Left lung (tissue), 10 donors: Measurements from ENCODE around the gene KRR1. TPM values are rescaled to one million over a fixed set of nuclear protein-coding genes. Genes with fewer than 3 reads are reported as not detected.
A peak's percentile ranks its signal among the peaks of the same experiment; 100 is the strongest.
"Not testable (repeated sequence)": the region's sequence is repeated elsewhere in the genome, so short reads cannot be mapped to it uniquely, and the experiment has no call there.

ENCODE experiments used
- ATAC-seq: fragments of 200-7000 bp; cut with Tn5 transposase; one replicate; pipeline ENCODE4 v1.9.1; 2020; ENCODE audit warnings: moderate library complexity
- DNase-seq, 4 donors: peaks; one replicate each; pipeline ENCODE4 v3.0.0-alpha.2; 2013 to 2020
- H3K27ac ChIP-seq, 2 donors: fragments of 200-600 bp; sonication (generic) in 1 of 2; one replicate each; pipeline versions ENCODE4 v1.5.0 to v1.8.0; 2020 to 2021
- H3K27me3 ChIP-seq, 2 donors: fragments of 200-600 bp; sonication (generic) in 1 of 2; one replicate each; pipeline versions ENCODE4 v1.5.0 to v1.8.0; 2020 to 2021
- H3K36me3 ChIP-seq, 2 donors: fragments of 200-600 bp; sonication (generic) in 1 of 2; one replicate each; pipeline versions ENCODE4 v1.5.0 to v1.8.0; 2020 to 2021
- H3K4me1 ChIP-seq, 2 donors: fragments of 200-600 bp; one replicate each; pipeline ENCODE4 v1.8.0; 2021
- H3K4me3 ChIP-seq, 2 donors: fragments of 200-600 bp; sonication (generic) in 1 of 2; one replicate each; pipeline versions ENCODE4 v1.5.0 to v1.8.0; 2020 to 2021; ENCODE audit warnings: mild to moderate bottlenecking in 1 of 2
- H3K9me3 ChIP-seq, 2 donors: fragments of 200-600 bp; sonication (generic) in 1 of 2; one replicate each; pipeline versions ENCODE4 v1.5.0 to v1.8.0; 2020 to 2021
- intact Hi-C, 2 donors: fragments of 100-400 bp; cut with DNase I; formaldehyde crosslinking; loops; one replicate each; pipeline versions ENCODE4 v1.11.2 to v1.14.2; 2022
- polyA plus RNA-seq, 6 donors: library from polyadenylated mRNA; unstranded; fragments of 120-200 nt; gene quantifications; one replicate each; pipeline ENCODE4 v1.2.1, GENCODE V29; 2013; ENCODE audit not compliant: insufficient read length in 6 of 6
- total RNA-seq, 2 donors: library from RNA; stranded (reverse); fragmentation: NEBNext Ultra II Directional; extraction: Animal tissue kit (Norgen Biotek cat#: 25700); gene quantifications; one replicate each; pipeline ENCODE4 v1.2.1, GENCODE V29; 2021
- TF ChIP-seq, protein P1 (sequence below), 2 donors: fragments of 200-600 bp; sonication (generic) in 1 of 2; IDR thresholded peaks; one replicate each; pipeline versions ENCODE4 v1.5.0 to v1.8.0; 2021; ENCODE audit warnings: antibody characterized with exemption in 2 of 2
- donor health status: DM: no; HTN: yes; CAD: no.
- donor health status: DM: no; HTN: no; CAD: no.

KRR1 gene
- total and polyA plus RNA-seq, 8 donors = 37.5 to 101 (median 83.1) TPM

- intact Hi-C loops = no loop called here
- TF ChIP-seq, protein P1, sequence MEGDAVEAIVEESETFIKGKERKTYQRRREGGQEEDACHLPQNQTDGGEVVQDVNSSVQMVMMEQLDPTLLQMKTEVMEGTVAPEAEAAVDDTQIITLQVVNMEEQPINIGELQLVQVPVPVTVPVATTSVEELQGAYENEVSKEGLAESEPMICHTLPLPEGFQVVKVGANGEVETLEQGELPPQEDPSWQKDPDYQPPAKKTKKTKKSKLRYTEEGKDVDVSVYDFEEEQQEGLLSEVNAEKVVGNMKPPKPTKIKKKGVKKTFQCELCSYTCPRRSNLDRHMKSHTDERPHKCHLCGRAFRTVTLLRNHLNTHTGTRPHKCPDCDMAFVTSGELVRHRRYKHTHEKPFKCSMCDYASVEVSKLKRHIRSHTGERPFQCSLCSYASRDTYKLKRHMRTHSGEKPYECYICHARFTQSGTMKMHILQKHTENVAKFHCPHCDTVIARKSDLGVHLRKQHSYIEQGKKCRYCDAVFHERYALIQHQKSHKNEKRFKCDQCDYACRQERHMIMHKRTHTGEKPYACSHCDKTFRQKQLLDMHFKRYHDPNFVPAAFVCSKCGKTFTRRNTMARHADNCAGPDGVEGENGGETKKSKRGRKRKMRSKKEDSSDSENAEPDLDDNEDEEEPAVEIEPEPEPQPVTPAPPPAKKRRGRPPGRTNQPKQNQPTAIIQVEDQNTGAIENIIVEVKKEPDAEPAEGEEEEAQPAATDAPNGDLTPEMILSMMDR (IDR thresholded peaks at IDR 0.05) = no peak
- no peak overlapping the region for H3K27ac ChIP-seq
- ATAC-seq = no peak
- no peak overlapping the region for H3K4me3 ChIP-seq
- H3K9me3 ChIP-seq = no peaks in the 10 kb centered on the region
- H3K36me3 ChIP-seq = no peaks in the 10 kb centered on the region
- DNase-seq = no peak
- H3K27me3 ChIP-seq = no peaks in the 10 kb centered on the region
- H3K4me1 ChIP-seq = peaks cover 0 to 25% of the 10 kb centered on the region in 2 donors
These were observed 37.3 kb downstream of the KRR1 start for GRCh38 chr12:75474116-75474515.

GRCh38 chr12:75471902-75472890, 39.2 kb downstream of the KRR1 start:
- no peak overlapping the region for H3K4me3 ChIP-seq
- TF ChIP-seq, protein P1 (IDR thresholded peaks at IDR 0.05) = no peak
- DNase-seq = no peak
- peaks cover 0 to 10% of the 10 kb centered on the region in 2 donors for H3K4me1 ChIP-seq
- intact Hi-C loops = no loop called here
- H3K27me3 ChIP-seq = no peaks in the 10 kb centered on the region
- peak overlapping the region; percentile 26 to 80 for H3K27ac ChIP-seq
- peak; percentile 41 for ATAC-seq
- H3K9me3 ChIP-seq = no peaks in the 10 kb centered on the region
- H3K36me3 ChIP-seq = no peaks in the 10 kb centered on the region

- ATAC-seq = no peak
These were observed 51.2 kb downstream of the KRR1 start for GRCh38 chr12:75460204-75460603.

DNA sequence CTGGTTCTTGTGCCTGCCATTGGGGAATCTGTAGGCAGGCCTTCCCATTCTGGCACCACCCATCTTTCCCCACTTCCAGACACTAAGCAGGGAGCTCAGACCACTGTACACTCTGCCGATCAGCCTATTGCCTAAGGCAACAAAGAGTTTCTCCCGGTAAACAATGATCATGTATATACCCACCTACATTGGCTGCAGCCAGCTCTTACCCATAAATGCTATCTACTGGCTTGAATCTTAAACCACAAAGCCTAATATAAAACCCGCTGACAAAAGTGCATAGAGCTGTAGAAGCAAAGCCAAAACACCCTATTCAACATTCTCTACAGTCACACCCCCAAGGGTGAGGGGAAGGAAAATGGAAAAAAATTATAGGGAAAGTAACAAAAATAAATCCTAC, 51.7 kb downstream of the KRR1 start:
- Histone ChIP-seq H3K27me3 (no peaks in the 10 kb centered on the region), H3K9me3 (peaks cover 0 to 23% of the 10 kb centered on the region in 2 donors), H3K4me1 (peaks cover 0 to 5% of the 10 kb centered on the region in 2 donors), H3K27ac (no peak overlapping the region), H3K4me3 (no peak overlapping the region), H3K36me3 (no peaks in the 10 kb centered on the region)
- intact Hi-C loops = no loop called here
- no peak for ATAC-seq
- TF ChIP-seq, protein P1 (IDR thresholded peaks at IDR 0.05) = no peak
- no peak for DNase-seq

More at GRCh38 chr12:75460204-75460603, 51.2 kb downstream of the KRR1 start:
- no peaks in the 10 kb centered on the region for H3K27me3 ChIP-seq
- peaks cover 0 to 27% of the 10 kb centered on the region in 2 donors for H3K9me3 ChIP-seq
- TF ChIP-seq, protein P1 (IDR thresholded peaks at IDR 0.05) = no peak
- no peaks in the 10 kb centered on the region for H3K36me3 ChIP-seq
- H3K4me1 ChIP-seq = peaks cover 0 to 5% of the 10 kb centered on the region in 2 donors
- DNase-seq = no peak
- no peak overlapping the region for H3K27ac ChIP-seq
- no peak overlapping the region for H3K4me3 ChIP-seq
- intact Hi-C loops = no loop called here

DNA sequence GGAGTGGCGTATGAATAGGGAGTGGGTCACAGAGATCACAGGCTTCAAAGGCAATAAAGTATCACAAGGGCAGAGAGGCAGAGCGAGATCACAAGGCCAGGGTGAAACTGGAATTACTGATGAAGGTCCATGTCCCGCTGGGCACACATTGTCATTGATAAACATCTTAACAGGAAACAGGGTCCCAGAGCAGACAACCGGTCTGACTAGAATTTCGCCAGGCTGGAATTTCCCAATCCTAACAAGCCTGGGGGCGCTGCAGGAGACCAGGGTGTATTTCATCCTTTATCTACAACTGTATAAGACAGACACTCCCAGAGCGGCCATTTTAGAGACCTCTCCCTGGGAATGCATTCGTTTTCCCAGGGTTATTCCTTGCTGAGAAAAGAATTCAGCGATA, 53.5 kb downstream of the KRR1 start:
- H3K36me3 ChIP-seq, ATAC-seq, H3K4me3 ChIP-seq, DNase-seq, H3K27me3 ChIP-seq, H3K27ac ChIP-seq, H3K4me1 ChIP-seq, intact Hi-C loops: not testable (repeated sequence)
- H3K9me3 ChIP-seq = peaks cover 0 to 16% of the 10 kb centered on the region in 2 donors
